Activated CD4-positive, alpha-beta T cell treated with anti-CD3 and anti-CD28 coated beads, Interleukin-2, amount 50 U/mL, for 4 hours (primary cell): Measurements from ENCODE around the gene CYP26B1.
"Not testable (repeated sequence)": the region's sequence is repeated elsewhere in the genome, so short reads cannot be mapped to it uniquely, and the experiment has no call there.

Experiments used
- DNase-seq, 2 experiments: peaks; one replicate each; pipeline ENCODE4 v3.0.0-alpha.2; 2020

CYP26B1 gene

DNA sequence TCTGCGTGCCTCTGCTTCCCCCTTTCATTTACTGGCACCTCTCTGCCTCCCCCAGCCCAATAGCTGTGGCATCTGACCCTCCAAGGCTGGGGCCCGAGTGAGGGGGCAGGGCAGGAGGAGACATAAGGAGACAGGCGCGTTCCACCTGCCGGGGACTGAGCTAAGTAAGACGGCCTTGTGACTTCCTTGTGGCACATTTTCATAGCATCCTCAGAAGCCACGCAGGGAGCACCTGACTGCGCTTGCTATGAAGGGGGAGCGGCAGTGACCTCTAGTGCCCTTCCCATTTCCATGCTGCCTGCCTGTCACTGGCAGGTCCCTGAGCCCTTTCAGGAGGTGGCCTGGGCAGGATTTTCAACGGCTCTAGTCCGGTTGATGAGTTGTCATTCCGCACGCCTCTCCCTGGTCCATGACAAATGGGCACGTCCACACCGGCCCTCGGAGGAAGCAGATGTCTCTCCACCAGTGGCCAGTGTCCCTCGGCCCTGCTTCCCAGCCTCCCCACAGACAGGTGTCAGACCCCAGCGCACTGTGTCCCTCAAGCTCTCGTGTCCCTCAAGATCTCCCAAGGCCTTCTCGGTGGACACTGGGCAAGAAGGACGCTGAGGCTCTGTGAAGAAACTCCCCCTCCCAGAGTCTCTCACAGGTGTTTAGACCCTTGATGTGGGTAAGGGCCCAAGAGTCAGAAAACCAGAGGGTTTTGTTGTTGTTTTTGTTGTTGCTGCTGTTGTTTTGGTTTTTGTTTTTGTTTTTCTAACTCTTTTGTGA lies 42.7 kb downstream of the CYP26B1 start:
- DNase-seq, result no peak

DNA sequence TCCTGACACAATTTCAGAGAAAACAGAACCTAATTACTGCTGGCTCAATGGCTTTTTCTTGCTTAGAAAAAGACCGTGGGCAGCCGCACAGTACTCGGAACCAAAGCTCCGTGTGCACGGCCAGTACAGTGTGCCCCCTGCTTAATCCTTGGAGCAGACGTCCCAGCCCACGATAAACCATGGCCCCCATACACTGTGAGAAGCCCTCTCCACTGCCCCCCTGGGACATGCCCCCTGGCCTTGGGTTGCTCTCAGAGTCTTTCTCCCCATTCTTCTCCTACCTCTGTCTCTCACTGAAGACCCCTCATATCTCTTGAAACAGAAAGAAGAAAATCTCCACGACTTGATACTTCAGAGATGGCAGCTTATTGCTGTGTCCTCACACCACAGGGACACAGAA lies 44.0 kb downstream of the CYP26B1 start:
- DNase-seq, result no peak

DNA sequence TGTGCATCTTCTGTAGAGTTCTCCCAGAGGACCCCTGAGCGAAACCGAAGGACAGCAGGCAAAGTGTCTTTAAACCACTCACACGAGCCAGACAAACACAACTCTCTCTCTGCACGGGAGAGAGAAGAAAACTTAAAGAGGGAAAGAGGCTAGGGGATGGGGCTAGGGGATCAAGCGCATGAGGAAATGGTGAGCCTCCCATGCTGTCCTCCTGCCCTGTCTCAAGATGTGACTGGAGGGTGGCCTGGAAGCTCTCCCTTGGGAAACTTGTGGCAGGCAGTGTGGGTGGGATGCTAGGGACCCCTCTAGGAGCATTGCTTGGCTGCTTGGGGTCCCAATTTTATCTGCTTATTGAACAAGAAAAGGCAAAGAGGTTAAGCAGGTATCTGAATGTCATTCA lies 44.5 kb downstream of the CYP26B1 start:
- no peak for DNase-seq

DNA sequence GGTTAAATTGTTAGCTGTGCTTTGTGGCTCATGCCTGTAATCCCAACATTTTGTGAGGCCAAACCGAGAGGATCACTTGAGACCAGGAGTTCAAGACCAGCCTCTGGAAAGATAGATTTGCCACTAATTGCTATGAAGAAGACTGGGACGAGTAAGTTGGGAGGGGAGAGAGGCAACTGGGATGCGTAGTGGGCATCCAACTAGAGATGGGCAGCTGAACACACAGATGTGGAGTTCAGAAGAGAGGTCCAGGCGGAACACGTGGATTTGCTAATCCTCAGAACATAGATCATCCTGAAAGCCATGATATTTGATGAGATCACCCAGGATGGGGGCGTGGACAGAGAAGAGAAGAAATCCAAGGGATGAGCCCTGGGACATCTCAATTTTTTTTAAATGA lies 48.7 kb downstream of the CYP26B1 start:
- no peak for DNase-seq

DNA sequence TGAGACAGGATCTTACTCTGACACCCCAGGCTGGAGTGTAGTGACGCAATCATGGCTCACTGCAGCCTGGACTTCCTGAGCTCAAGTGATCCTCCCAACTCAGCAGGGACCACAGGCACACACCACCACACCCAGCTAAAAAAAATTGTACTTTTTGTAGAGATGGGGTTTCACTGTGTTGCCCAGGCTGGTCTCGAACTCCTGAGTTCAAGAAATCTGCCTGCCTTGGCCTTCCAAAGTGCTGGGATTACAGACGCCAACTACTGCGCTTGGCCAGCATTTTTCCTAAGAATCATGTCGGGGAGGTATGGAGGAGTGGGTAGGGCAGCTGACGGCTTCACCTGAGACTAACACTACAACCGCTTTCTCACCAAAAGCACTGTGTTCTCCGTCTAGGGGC lies 50.4 kb downstream of the CYP26B1 start:
- no peak for DNase-seq

DNA sequence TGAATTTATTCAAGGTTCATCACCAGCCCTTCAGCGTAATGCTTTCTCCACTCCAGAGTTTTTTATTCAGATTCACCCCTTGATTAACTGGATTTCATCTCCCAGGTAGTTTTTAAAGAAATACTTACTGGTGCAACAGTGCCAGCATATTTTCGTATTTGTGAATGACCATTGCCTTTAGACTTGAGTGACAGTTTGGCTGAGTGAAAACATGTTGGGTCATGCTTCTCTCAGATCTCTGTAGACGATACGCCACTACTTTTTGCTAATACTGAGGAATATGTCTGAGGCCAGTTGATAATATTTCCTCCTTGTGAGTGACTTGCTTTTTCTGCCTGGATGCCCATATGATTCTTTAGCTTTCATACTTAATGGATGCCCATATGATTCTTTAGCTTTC lies 51.5 kb downstream of the CYP26B1 start:
- no peak for DNase-seq

DNA sequence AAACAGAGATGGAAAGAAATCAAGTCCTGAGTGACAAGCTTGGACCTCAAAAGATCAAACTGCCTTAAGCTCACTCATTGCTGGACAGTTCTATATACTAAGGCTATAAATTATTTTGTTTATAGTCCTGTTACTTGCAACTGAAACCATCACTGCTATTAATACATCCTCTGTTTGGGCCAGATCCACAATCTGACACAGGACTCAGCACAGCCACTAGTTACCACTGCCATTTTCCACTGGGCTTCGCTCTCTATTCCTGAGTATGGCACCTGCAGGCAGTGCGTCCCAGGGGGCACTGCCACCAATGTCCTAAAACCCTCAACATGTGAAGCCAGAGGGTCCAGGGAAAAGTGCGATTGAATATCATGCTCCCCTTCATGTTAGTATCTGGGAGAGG lies 52.3 kb downstream of the CYP26B1 start:
- DNase-seq, result no peak

DNA sequence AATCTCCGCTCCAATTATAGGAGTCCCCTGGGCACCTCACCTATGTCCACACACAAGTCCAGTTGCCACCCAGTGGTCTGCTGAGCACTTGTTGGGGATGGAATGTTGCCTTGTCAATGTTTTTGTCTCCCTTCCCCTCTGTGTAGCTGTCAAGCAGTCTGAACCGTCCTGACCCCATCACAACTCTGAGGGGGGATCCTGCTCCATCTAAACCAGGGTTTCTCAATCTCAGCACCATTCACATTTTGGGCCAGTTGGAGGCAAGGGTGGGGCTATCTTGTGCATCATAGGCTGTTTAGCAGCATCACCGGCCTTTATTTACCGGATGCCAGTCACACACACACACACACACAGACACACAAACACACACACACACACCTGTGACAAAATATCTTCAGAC lies 53.0 kb downstream of the CYP26B1 start:
- DNase-seq, result no peak

DNA sequence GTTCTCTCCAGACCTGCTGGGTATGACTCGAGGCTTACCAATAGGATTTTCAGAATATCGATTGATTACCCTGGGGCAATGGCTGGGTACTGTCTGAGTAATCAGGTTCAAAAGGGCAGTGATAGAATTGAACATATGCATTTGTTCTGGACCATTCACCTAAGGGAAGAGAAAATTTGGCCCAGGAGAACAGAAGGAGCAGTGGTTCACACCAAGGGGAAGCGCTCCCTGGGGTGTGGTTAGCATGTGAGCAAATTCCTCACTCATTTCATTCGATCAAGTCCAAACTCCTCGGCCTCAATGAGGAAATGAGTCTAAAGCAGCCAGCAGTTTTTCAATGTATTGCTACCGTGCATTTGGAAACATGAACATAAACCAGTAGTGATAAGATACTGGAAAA lies 55.6 kb downstream of the CYP26B1 start:
- no peak for DNase-seq

DNA sequence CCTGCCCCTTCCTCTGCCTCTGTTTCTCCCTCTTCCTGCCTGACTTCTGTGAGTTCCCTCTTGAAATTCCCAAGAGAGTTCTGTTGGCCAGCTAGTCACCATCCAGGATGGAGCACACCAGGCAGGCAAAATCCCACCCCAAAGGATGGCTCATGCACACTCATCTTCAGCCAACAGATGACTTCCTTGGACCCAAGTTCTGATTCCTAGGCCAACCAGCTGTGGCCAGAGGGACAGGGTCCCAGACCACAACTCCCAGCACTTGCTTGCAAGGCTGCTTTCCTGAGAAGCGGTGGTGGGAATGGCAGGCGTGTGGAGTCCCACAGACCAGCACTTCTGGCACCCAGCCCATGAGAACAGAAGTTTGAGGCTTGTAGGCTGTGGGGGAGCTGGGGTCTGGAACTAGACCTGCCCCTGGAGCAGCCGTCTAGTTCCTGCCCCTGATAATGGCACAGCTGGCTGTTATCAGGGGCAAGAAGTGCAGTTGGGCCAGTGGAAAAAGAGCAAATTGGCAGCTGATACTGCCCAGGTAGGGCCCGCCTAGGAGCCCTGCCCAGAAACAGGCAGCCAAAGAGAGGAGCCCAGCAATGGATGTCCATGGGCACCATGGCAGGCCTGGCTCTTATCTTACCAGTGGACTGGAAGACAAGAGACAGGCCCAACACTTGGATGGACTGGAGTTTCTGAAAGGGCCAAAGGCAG lies 56.7 kb downstream of the CYP26B1 start:
- no peak for DNase-seq

DNA sequence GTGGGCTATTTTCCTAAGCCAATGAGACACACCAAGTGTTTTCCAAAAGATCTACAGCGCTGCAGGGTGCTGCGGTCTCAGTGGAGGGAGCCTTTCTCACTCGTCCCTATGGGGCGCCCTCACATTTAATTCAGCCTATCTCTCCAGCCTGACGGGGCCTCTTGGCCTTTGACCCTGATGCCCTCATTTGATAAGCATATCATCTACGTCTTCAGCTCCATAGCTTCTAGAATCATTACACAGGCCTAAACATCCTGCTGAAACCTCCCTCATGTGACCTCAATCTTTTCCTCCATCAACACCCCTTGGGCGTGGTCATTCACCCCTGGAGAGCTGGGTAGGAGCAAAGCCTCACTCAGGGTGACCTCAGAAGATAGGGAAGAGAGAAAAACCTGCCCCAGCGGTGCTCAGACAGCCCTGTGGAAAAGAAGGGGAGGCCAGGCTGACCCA lies 57.4 kb downstream of the CYP26B1 start:
- no peak for DNase-seq

DNA sequence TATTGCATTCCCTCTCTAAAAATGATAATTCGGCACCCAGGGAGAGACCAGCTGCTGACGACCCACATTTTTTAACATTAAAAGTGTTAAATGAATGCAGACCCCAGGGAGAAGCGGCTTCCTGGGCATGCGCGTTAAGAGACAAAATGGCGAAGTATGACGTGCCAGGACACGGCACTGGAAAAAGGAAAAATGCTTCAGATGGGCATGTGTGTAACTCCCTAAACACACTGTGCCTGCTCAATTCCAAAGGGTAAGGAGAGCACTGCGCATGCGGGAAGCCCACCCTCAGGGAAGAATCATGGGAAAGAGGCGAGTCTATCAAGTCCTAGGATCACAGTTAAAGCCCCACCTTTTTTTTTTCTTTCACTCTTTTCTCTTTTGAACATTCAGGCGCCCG lies 58.1 kb downstream of the CYP26B1 start:
- no peak for DNase-seq

DNA sequence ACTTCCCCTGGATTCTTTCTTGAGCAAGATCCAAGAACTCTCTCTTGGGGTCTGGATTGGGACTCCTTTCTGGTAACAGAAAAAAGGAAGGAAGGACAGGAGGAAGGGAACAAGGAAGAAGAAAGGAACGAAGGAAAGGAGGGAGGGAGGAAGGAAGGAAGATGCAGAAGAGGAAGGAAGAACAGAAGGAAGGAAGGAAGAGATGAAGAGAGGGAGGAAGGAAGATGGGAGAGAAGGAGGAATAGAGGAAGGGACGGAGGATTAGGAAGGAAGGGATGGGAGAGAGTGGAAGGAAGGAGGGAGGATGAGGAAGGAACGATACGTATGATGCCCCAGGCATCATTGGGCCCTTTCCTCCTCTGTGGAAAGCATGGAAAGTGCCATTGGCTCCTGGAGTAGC lies 58.6 kb downstream of the CYP26B1 start:
- DNase-seq, result no peak

DNA sequence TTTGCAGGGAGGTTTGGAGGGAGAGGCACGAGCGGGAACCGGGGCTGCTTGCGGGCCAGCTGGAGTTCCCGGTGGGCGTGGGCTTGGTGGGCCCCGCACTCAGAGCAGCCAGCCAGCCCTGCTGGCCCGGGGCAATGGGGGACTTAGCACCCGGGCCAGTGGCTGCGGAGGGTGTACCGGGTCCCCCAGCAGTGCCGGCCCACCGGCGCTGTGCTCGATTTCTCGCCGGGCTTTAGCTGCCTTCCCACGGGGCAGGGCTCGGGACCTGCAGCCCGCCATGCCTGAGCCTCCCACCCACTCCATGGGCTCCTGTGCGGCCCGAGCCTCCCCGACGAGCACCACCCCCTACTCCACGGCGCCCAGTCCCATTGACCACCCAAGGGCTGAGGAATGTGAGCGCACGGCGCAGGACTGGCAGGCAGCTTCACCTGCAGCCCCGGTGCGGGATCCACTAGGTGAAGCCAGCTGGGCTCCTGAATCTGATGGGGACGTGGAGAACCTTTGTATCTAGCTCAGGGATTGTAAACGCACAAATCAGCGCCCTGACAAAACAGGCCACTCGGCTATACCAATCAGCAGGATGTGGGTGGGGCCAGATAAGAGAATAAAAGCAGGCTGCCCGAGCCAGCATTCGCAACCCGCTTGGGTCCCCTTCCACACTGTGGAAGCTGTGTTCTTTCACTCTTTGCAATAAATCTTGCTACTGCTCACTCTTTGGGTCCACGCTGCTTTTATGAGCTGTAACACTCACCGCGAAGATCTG lies 60.6 kb downstream of the CYP26B1 start:
- not testable (repeated sequence) for DNase-seq

DNA sequence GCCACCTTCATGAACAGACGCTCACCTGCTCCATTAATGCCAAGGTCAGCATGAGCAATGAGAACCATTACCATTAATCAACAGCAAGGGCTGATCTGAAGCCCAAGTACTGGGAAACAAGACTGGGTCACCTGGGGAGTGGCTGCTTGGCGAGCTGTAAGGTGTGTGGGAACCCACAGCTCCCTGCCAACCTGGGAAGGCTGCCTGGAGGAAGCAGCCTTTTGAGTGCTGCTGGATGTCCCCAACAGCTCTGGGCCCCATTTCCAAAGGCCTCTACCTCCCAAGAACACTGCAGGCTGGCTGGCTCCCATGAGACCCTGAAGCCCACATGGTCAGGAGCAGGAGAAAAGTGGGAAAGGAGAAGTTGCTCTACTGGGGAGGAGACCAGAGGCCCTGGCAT lies 62.1 kb downstream of the CYP26B1 start:
- no peak for DNase-seq

DNA sequence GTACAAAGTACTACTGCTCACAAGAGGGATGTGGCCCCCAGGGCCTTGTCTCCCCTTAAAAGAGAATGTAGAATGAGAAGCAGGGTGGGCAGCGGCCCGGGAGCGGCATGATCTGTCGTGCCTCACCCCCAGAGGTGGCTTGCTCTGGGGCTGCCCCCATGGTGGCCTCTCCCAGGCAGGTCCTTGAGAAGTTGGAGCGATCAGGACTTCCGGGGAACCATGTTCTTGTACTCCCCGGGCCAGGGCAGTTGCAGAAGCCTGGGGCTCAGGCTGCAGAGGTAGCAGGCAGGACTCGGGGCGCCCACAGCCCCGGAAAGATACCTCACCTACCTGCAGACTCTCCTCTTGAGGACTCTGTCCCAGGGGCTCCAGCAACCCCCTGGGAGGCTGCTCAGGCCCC lies 62.6 kb downstream of the CYP26B1 start:
- DNase-seq, result no peak

DNA sequence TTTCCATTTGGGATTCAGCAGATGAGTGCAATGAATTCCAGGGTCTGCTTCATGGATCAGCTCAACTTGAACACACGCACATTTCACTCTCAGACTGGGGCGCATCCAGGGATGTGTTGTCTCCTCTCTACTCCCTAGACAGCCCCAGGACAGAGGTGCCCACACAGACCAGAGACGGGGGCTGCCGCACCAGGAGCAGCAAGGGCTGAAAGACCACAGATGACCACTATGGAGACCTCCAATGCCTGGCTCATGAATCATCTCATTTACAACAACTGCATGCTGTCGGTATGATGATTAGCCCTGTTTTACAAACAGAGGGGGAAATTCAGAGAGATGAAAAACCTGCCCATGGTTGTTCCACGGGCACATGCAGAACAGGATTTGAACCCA lies 63.1 kb downstream of the CYP26B1 start:
- DNase-seq, result no peak

DNA sequence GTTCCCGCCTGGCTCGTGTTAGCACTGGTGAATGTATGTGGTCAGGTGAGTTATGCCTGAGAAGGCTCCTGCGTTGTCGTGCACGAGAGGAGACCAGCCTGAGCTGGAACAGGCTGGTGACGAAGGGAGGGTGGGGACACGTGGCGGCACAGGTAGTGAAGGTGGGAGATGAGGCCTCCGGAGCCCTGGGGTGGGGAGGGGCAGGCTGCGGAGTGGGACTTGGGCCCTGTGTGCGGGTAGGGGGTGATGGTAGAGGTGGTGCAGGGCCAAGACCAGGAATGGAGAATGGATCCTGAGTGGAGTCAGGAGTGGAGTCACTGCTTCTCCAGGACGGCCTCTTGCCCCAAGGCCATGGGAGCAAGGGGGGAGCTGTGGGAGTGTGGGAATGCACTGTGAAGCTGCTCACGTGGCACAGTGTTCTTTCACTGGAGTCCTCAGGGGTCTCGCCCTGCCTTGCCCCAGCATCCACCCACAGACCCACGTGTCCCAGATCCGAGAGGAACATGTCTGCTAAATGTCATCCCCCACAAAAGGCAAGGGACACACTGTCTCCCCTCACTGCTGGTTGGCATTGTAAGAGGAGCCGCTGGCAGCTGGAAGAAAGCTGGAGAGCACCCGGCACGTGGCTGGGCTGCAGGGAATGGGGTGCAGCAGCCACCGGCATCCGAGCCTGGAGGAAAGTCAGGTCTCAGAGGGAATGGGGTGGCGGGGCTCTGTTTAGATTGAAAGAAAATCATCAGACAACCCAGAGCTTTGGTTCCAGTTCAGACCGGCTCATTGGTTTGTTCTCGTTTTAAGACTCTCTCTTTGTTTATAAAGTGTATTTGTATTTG lies 63.7 kb downstream of the CYP26B1 start:
- no peak for DNase-seq

DNA sequence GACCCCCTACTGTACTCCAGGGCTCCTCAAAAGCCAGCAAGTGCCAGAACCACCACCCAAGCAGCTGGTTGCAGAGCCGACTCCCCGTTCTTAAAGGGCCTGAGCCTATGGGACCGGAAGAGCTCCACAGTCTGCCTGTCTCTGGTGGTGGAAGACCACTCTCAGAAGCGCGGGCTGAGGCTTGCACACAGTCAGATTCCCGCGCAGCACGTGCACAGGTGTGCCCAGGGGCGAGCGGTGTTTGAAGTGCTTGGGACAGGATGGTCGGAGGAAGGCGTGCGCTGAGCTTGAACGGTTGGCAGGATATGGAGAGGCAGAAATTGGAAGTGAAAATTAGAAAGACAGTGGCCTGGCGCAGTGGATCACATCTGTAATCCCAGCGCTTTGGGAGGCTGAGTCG lies 64.8 kb downstream of the CYP26B1 start:
- DNase-seq, result no peak

DNA sequence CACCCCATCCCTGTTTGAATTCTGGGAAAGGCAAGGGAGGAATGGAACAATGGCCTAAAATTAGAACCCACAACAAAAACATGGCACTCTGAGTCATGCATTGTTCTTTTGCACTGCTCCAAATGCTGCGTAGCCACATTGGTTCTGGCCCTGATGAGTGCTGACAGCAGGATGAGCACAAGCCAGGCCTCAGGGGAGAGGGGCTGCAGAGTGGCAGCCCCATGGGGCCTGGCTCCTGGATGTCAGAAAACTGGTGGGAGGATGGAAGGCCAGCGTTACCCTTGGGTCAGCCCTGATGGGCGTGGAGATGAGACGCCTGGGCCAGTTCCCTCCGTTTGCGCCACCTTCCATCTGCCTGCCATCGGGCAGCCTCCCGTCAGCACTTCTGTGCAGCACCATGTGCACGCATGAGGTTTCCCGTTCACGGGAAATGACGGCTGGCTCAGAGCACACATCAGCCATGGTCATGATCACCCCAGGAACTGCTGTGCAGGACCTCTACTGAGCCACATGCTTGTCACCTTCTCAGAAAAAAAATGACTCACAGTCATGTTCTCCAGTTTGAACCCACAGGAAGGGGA lies 65.6 kb downstream of the CYP26B1 start:
- DNase-seq, result no peak

DNA sequence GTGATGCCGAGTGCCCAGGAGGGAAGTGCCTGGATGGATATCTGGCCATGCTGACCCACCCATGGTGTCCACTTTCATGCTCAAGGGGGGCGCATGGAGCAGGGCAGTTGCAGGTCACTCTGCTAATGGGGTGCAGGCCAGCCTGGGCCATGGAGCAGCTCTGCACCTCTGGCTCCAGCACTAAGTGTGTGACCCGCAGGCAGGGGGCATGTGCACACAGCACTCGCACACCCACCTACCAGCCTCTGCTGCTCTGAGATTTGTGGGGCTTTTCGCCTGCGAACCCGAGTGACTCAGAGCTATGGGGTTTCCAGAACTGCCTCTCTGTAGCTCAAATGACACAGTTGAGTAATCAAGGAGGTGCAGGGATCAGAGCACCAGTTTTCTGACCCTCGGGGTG lies 66.2 kb downstream of the CYP26B1 start:
- DNase-seq, result no peak

DNA sequence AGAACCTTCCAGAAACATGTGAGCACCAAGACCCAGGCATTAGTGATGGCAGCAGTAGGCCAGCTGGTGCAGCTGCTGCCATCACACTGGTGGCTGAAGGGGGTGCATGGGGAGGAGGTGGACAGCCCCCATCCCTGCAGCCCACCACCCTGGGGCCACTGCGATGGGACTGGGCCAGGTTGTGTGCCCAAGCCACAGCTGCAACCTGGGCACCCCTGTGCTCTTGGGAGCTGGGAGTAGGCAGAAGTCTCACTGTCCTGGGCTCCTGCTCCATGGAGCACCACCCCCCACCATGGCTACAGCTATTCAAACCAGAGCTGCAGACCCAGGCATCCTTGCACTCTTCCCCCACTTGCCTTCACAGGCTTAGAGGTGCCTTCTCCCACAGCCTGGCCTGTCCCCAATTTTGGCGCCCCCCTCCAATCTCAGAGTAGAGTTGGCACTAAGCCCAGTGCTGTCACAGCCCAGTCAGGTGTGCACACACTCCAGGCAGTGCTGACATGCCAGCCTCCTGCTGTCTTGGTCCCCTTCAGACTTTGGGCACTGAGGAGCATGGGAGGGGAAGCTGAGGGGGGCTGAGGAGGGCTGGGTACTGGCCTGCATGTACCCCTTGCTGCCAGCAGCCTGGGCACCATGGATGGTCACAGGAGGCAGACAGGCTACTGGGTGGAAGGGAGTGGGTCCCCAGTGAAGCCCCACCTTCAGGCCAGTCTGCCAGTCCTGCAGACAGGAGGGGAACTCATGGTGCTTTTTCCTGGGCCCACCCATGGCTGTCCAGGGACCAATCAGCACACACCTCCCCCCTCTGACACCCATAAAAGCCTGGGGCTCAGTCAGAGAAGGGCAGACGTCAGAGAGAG lies 67.1 kb downstream of the CYP26B1 start:
- DNase-seq, result no peak
